HepG2 (cell line): Measurements from ENCODE around the gene AKT2. TPM values are rescaled to one million over a fixed set of nuclear protein-coding genes. Genes with fewer than 3 reads are reported as not detected.

Experiments used
- JARID2 ChIP-seq: sonication (generic); formaldehyde crosslinking; IDR thresholded peaks from 2 replicates; pipeline ENCODE4 v1.8.1; 2023; ENCODE audit warnings: missing genetic modification reagents, inconsistent platforms; ENCODE audit not compliant: insufficient replicate concordance
- NKX3-1 ChIP-seq: sonication (generic); formaldehyde crosslinking; IDR thresholded peaks from 2 replicates; pipeline ENCODE4 v1.5.0; 2020; ENCODE audit warnings: missing genetic modification reagents
- SP5 ChIP-seq: IDR thresholded peaks from 2 replicates; pipeline ENCODE4 v1.6.1; 2016; ENCODE audit warnings: low read depth, borderline replicate concordance
- ZBTB33 ChIP-seq: sonication (generic); formaldehyde crosslinking; IDR thresholded peaks from 2 replicates; pipeline ENCODE4 v1.4.0; 2020; ENCODE audit warnings: missing genetic modification reagents
- ZBTB4 ChIP-seq: sonication (generic); formaldehyde crosslinking; IDR thresholded peaks from 2 replicates; pipeline ENCODE4 v1.4.0; 2020; ENCODE audit warnings: missing genetic modification reagents, mild to moderate bottlenecking, borderline replicate concordance
- ZNF326 ChIP-seq: sonication (generic); formaldehyde crosslinking; IDR thresholded peaks from 2 replicates; pipeline ENCODE4 v1.4.0; 2020; ENCODE audit warnings: missing genetic modification reagents, borderline replicate concordance
- ZNF382 ChIP-seq: sonication (generic); formaldehyde crosslinking; IDR thresholded peaks from 2 replicates; pipeline ENCODE4 v1.5.0; 2020; ENCODE audit warnings: missing genetic modification reagents, mild to moderate bottlenecking, borderline replicate concordance
- polyA plus RNA-seq, 8 experiments: library from polyadenylated mRNA; depleted of rRNA in 3 of 8; stranded (reverse) in 7 of 8; unstranded in 1 of 8; fragments of >200 nt; fragmentation: Illumina TruSeq in 4 of 8; extraction: Trizol in 4 of 8; gene quantifications; 2 replicates each; pipeline versions ENCODE4 v1.2.1 to v1.2.3, GENCODE V29; 2011 to 2016; ENCODE audit warnings: low read depth in 4 of 8, missing spikeins in 1 of 8, mixed read lengths in 1 of 8; ENCODE audit not compliant: insufficient read depth in 1 of 8
- total RNA-seq, 5 experiments: library from RNA; depleted of rRNA; stranded (reverse); fragments of >200 nt; fragmentation: Illumina TruSeq; extraction: Trizol; gene quantifications; 2 replicates each; pipeline ENCODE4 v1.2.3, GENCODE V29; 2016; ENCODE audit warnings: low read depth in 1 of 5
- TF ChIP-seq, protein P1 (sequence below): sonication (generic); formaldehyde crosslinking; IDR thresholded peaks from 2 replicates; pipeline ENCODE4 v1.8.1; 2022; ENCODE audit warnings: mild to moderate bottlenecking, missing genetic modification reagents
- TF ChIP-seq, protein P2 (sequence below): IDR thresholded peaks from 2 replicates; pipeline ENCODE4 v1.6.1; 2012; ENCODE audit warnings: low read depth, low read length, improper control_type of control experiment
- TF ChIP-seq, protein P3 (sequence below): sonication (generic); formaldehyde crosslinking; IDR thresholded peaks from 2 replicates; pipeline ENCODE4 v1.4.0; 2020; ENCODE audit warnings: missing genetic modification reagents
- TF ChIP-seq, protein P4 (sequence below): sonication (generic); formaldehyde crosslinking; IDR thresholded peaks from 2 replicates; pipeline ENCODE4 v1.4.0; 2020; ENCODE audit warnings: missing genetic modification reagents, borderline replicate concordance

AKT2 gene
- total and polyA plus RNA-seq, 2 of the 13 experiments (the other 11 are each of a cell fraction or from before 2014, with no cell fraction given): 82.1 to 173 TPM

DNA sequence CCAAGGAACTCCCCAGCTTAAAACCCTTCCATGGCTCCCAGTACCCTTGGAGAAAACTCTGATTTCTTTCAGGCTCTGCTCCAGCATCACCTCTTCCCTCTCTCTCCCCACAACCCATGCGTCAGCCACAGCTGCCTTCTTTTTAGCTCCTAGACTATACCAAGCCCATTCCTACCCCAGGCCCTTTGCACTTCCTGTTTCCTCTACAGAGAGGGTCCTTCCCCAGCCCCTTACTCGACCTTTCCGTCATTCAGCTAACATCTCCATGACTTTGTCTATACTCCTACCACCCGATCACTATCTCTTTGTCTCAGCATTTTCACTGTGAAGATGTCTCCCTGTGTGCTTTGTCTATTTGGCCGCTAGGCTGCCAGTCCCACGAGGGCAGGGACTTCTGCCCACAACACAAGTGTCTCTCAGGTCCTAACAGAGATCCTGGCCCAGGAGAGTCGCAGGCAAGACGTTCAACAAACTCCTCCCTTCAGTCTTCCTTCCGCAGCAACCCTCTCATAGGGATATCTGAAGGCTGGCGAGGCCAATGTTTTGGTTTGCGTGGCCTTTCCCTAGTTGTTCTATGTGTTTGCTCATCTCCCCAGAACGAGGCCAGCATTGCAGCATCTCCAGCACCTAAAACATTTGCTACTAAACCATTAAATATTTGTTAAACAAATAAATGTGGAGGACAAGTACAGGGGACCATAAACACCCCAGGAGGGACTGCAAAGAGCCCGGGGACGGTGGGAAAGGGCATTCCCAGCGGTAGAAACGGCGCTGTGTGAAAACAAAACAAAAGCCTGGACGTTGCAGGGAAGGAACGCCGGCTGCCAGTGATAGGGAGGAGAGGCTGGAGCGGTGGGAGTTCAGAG is 59.5 kb downstream of the AKT2 start (continued):
- TF ChIP-seq ZBTB4 (CRISPR knock-in tag) (no peak), ZNF326 (CRISPR knock-in tag) (no peak), ZNF382 (CRISPR knock-in tag) (no peak), JARID2 (no peak), NKX3-1 (no peak), SP5 (CRISPR knock-in tag) (no peak), ZBTB33 (no peak)
- TF ChIP-seq, protein P1, sequence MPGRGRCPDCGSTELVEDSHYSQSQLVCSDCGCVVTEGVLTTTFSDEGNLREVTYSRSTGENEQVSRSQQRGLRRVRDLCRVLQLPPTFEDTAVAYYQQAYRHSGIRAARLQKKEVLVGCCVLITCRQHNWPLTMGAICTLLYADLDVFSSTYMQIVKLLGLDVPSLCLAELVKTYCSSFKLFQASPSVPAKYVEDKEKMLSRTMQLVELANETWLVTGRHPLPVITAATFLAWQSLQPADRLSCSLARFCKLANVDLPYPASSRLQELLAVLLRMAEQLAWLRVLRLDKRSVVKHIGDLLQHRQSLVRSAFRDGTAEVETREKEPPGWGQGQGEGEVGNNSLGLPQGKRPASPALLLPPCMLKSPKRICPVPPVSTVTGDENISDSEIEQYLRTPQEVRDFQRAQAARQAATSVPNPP (CRISPR knock-in tag): no peak
- TF ChIP-seq, protein P2, sequence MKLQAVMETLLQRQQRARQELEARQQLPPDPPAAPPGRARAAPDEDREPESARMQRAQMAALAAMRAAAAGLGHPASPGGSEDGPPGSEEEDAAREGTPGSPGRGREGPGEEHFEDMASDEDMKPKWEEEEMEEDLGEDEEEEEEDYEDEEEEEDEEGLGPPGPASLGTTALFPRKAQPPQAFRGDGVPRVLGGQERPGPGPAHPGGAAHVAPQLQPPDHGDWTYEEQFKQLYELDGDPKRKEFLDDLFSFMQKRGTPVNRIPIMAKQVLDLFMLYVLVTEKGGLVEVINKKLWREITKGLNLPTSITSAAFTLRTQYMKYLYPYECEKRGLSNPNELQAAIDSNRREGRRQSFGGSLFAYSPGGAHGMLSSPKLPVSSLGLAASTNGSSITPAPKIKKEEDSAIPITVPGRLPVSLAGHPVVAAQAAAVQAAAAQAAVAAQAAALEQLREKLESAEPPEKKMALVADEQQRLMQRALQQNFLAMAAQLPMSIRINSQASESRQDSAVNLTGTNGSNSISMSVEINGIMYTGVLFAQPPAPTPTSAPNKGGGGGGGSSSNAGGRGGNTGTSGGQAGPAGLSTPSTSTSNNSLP: no peak
- TF ChIP-seq, protein P3, sequence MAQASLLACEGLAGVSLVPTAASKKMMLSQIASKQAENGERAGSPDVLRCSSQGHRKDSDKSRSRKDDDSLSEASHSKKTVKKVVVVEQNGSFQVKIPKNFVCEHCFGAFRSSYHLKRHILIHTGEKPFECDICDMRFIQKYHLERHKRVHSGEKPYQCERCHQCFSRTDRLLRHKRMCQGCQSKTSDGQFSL: no peak
- TF ChIP-seq, protein P4, sequence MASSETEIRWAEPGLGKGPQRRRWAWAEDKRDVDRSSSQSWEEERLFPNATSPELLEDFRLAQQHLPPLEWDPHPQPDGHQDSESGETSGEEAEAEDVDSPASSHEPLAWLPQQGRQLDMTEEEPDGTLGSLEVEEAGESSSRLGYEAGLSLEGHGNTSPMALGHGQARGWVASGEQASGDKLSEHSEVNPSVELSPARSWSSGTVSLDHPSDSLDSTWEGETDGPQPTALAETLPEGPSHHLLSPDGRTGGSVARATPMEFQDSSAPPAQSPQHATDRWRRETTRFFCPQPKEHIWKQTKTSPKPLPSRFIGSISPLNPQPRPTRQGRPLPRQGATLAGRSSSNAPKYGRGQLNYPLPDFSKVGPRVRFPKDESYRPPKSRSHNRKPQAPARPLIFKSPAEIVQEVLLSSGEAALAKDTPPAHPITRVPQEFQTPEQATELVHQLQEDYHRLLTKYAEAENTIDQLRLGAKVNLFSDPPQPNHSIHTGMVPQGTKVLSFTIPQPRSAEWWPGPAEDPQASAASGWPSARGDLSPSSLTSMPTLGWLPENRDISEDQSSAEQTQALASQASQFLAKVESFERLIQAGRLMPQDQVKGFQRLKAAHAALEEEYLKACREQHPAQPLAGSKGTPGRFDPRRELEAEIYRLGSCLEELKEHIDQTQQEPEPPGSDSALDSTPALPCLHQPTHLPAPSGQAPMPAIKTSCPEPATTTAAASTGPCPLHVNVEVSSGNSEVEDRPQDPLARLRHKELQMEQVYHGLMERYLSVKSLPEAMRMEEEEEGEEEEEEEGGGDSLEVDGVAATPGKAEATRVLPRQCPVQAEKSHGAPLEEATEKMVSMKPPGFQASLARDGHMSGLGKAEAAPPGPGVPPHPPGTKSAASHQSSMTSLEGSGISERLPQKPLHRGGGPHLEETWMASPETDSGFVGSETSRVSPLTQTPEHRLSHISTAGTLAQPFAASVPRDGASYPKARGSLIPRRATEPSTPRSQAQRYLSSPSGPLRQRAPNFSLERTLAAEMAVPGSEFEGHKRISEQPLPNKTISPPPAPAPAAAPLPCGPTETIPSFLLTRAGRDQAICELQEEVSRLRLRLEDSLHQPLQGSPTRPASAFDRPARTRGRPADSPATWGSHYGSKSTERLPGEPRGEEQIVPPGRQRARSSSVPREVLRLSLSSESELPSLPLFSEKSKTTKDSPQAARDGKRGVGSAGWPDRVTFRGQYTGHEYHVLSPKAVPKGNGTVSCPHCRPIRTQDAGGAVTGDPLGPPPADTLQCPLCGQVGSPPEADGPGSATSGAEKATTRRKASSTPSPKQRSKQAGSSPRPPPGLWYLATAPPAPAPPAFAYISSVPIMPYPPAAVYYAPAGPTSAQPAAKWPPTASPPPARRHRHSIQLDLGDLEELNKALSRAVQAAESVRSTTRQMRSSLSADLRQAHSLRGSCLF (CRISPR knock-in tag): 0 out of 2 replicates have a peak, but pooled peaks have one; percentile 56
